Measurements from ENCODE around the gene OASL. TPM values are rescaled to one million over a fixed set of nuclear protein-coding genes. Genes with fewer than 3 reads are reported as not detected.
A peak's percentile ranks its signal among the peaks of the same experiment; 100 is the strongest.

OASL gene
- total and polyA plus RNA-seq, 9 of the 15 experiments (the other 6 are each of a cell fraction or from before 2014, with no cell fraction given), result 0.14 TPM; not detected in 8

GRCh38 chr12:121026274-121027045, 12.6 kb downstream of the OASL start:
- intact Hi-C loops (cut with micrococcal nuclease) (no loop called here), in situ Hi-C loops (cut with MboI) (no loop called here)
- no peaks in the 10 kb centered on the region for H3K9me1 ChIP-seq (ENCODE audit: control insufficient read depth, insufficient read depth, low read length)
- H3K36me3 ChIP-seq (ENCODE audit: control insufficient read depth, insufficient read depth, low read length), result no peaks in the 10 kb centered on the region
- ChIA-PET CTCF (ENCODE audit: low intra/inter-chr PET ratio) (no interaction called here), POLR2A (interaction anchor here (1.0 kb wide), 1 partner anchor 10 kb away, joined by 3 read pairs; the partner anchor contains the start of gene C12orf43)
- FAIRE-seq (peak; percentile 71), DNase-seq (ENCODE audit: extremely low read depth in 1 of 4, low spot score in 3 of 4) (peak; percentile 38 to 51 (median 46)), ATAC-seq (peak; percentile 96)
- peaks cover 4 to 11% of the 10 kb centered on the region in 2 experiments; a peak in 4 of 5 replicates for H3K4me1 ChIP-seq (replicated peaks in 1 of 2; ENCODE audit: control insufficient read depth in 2 of 2, insufficient read depth in 2 of 2, low read length in 2 of 2)
- 13% methylated on average over 8 of the region's 10 CpGs for WGBS (ENCODE audit: insufficient coverage, low coverage, missing lambda C conversion rate)
- H4K20me1 ChIP-seq (replicated peaks; ENCODE audit: control insufficient read depth, insufficient read depth, low read length), result no peaks in the 10 kb centered on the region
- H3K79me2 ChIP-seq (ENCODE audit: control insufficient read depth, insufficient read depth, low read length), result no peaks in the 10 kb centered on the region
- no peak overlapping the region for H3K4me3 ChIP-seq
- peaks cover 8% of the 10 kb centered on the region in 2 experiments; a peak in 3 of 5 replicates for H3K27me3 ChIP-seq (ENCODE audit: control insufficient read depth in 2 of 2, insufficient read depth in 2 of 2, low read length in 2 of 2)
- no peak overlapping the region for H3K9ac ChIP-seq (ENCODE audit: insufficient read depth in 1 of 2, low read depth in 2 of 2, low read length in 2 of 2)
- H2AFZ ChIP-seq (ENCODE audit: low read depth, low read length), result no peak overlapping the region
- H3K4me2 ChIP-seq (ENCODE audit: insufficient read depth, low read length), result no peak overlapping the region; the same call in 1 of the 2 replicates
- no TSS peak for BruUV-seq (replicated peaks)
- H3K9me3 ChIP-seq (replicated peaks; ENCODE audit: control insufficient read depth, insufficient read depth, low read depth, low read length), result no peaks in the 10 kb centered on the region
- no peak overlapping the region for H3K27ac ChIP-seq (ENCODE audit: extremely low read depth, low read depth, low read length)
- TF ChIP-seq KDM1A (IDR thresholded peaks at IDR 0.05) (peak in 1 of 2 experiments; percentile 57; a peak in 2 of 4 replicates), TRIM24 (IDR thresholded peaks at IDR 0.05) (peak; percentile 54 to 67), ETV1 (tag; conservative IDR thresholded peaks at IDR 0.05; ENCODE audit: low read depth) (0 out of 2 replicates have a peak, but pooled peaks have one; percentile 17), TFAP4 (CRISPR knock-in tag; IDR thresholded peaks at IDR 0.05; ENCODE audit: borderline replicate concordance) (peak; percentile 34; the same call in 1 of the 2 replicates), ARHGAP35 (IDR thresholded peaks at IDR 0.05; ENCODE audit: partially characterized antibody) (no peak), ZNF280A (IDR thresholded peaks at IDR 0.05; ENCODE audit: low read depth, partially characterized antibody) (no peak), ESRRA (IDR thresholded peaks at IDR 0.05; ENCODE audit: borderline replicate concordance, low read depth) (peak; percentile 32; the same call in 1 of the 2 replicates), ZFP36 (IDR thresholded peaks at IDR 0.05; ENCODE audit: low read depth, low read length, partially characterized antibody) (peak; percentile 59), PKNOX1 (IDR thresholded peaks at IDR 0.05) (peak; percentile 35; the same call in 1 of the 2 replicates), DACH1 (IDR thresholded peaks at IDR 0.05; ENCODE audit: partially characterized antibody) (peak; percentile 22), MTA1 (IDR thresholded peaks at IDR 0.05; ENCODE audit: borderline replicate concordance) (peak; percentile 37; the same call in 1 of the 2 replicates), IRF9 (tag; IDR thresholded peaks at IDR 0.05) (peak; percentile 73), CEBPG (CRISPR knock-in tag; IDR thresholded peaks at IDR 0.05) (peak; percentile 73), CEBPG (tag; conservative IDR thresholded peaks at IDR 0.05 in 1 of 2, IDR thresholded peaks at IDR 0.05 in 1 of 2) (peak; percentile 78 to 95), ZNF444 (CRISPR knock-in tag; IDR thresholded peaks at IDR 0.05) (no peak)
- TF ChIP-seq, protein P1, sequence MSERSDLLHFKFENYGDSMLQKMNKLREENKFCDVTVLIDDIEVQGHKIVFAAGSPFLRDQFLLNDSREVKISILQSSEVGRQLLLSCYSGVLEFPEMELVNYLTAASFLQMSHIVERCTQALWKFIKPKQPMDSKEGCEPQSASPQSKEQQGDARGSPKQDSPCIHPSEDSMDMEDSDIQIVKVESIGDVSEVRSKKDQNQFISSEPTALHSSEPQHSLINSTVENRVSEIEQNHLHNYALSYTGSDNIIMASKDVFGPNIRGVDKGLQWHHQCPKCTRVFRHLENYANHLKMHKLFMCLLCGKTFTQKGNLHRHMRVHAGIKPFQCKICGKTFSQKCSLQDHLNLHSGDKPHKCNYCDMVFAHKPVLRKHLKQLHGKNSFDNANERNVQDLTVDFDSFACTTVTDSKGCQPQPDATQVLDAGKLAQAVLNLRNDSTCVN (CRISPR knock-in tag; IDR thresholded peaks at IDR 0.05), result no peak
